Activated CD8-positive, alpha-beta memory T cell treated with anti-CD3 and anti-CD28 coated beads, Interleukin-2, amount 10 ng/mL, durations not matched to agents 7 days and 5 days (primary cell): ENCODE results near the gene FSHR. TPM values are rescaled to one million over a fixed set of nuclear protein-coding genes. Genes with fewer than 3 reads are reported as not detected.

Experiments
- ATAC-seq: fragments of 150-1000 bp; cut with Tn5 transposase; one replicate; pipeline ENCODE4 v1.10.0; 2021; ENCODE audit warnings: moderate library complexity
- CTCF ChIA-PET: fragments of 350-600 bp; sonication (Branson Sonifier 250); formaldehyde crosslinking; loops from one replicate; lab custom pipeline; 2021; ENCODE audit warnings: antibody characterized with exemption; lab: Charles Lee
- DNase-seq: peaks from one replicate; pipeline ENCODE4 v3.0.0-alpha.2; 2020
- H3K27ac Mint-ChIP-seq: one replicate; pipeline ENCODE4 v1.8.0; 2021; ENCODE audit warnings: mild to moderate bottlenecking, mixed read lengths
- H3K27me3 Mint-ChIP-seq: one replicate; pipeline ENCODE4 v1.8.0; 2021; ENCODE audit warnings: mixed read lengths
- H3K36me3 Mint-ChIP-seq: one replicate; pipeline ENCODE4 v1.8.0; 2021; ENCODE audit warnings: mild to moderate bottlenecking, mixed read lengths
- H3K4me1 Mint-ChIP-seq: one replicate; pipeline ENCODE4 v1.8.0; 2021; ENCODE audit warnings: mixed read lengths
- H3K4me3 Mint-ChIP-seq: one replicate; pipeline ENCODE4 v1.8.0; 2021; ENCODE audit warnings: mild to moderate bottlenecking, moderate library complexity, mixed read lengths
- H3K9me3 Mint-ChIP-seq: one replicate; pipeline ENCODE4 v1.8.0; 2022; ENCODE audit warnings: low read depth, mixed read lengths
- total RNA-seq, 2 experiments: library from RNA; stranded (reverse); gene quantifications; one replicate each; pipeline ENCODE4 v1.2.3, GENCODE V29; 2021

FSHR gene, protein sequence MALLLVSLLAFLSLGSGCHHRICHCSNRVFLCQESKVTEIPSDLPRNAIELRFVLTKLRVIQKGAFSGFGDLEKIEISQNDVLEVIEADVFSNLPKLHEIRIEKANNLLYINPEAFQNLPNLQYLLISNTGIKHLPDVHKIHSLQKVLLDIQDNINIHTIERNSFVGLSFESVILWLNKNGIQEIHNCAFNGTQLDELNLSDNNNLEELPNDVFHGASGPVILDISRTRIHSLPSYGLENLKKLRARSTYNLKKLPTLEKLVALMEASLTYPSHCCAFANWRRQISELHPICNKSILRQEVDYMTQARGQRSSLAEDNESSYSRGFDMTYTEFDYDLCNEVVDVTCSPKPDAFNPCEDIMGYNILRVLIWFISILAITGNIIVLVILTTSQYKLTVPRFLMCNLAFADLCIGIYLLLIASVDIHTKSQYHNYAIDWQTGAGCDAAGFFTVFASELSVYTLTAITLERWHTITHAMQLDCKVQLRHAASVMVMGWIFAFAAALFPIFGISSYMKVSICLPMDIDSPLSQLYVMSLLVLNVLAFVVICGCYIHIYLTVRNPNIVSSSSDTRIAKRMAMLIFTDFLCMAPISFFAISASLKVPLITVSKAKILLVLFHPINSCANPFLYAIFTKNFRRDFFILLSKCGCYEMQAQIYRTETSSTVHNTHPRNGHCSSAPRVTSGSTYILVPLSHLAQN
- total RNA-seq, result not detected

GRCh38 chr2:49154140-49154539, at the start of gene FSHR:
TSS of gene FSHR (minus strand) at chr2:49154515. CDS start at chr2:49154417, 98 bp downstream.
- ATAC-seq, result no peak
- Mint-ChIP-seq H3K9me3 (peaks cover 2% of the 10 kb centered on the region), H3K27me3 (no peaks in the 10 kb centered on the region), H3K27ac (no peak within 1 kb of the TSS), H3K4me3 (no peak within 1 kb of the TSS), H3K36me3 (no peaks in the 10 kb centered on the region), H3K4me1 (no peaks in the 10 kb centered on the region)
- DNase-seq, result no peak
- CTCF ChIA-PET, result no interaction called here

- H3K36me3 Mint-ChIP-seq, result no peaks in the 10 kb centered on the region
- CTCF ChIA-PET, result no interaction called here
Measured at GRCh38 chr2:49199266-49199665, 45.0 kb upstream of the FSHR start.

GRCh38 chr2:49194701-49195100, 40.4 kb upstream of the FSHR start:
- Mint-ChIP-seq H3K27me3 (no peaks in the 10 kb centered on the region), H3K36me3 (no peaks in the 10 kb centered on the region), H3K4me3 (no peak overlapping the region), H3K9me3 (no peaks in the 10 kb centered on the region), H3K4me1 (no peaks in the 10 kb centered on the region), H3K27ac (no peak overlapping the region)
- DNase-seq, result no peak
- ATAC-seq, result no peak
- CTCF ChIA-PET, result no interaction called here

More at GRCh38 chr2:49199266-49199665, 45.0 kb upstream of the FSHR start:
- no peak overlapping the region for H3K27ac Mint-ChIP-seq
- H3K4me1 Mint-ChIP-seq, result no peaks in the 10 kb centered on the region
- H3K9me3 Mint-ChIP-seq, result peaks cover 3% of the 10 kb centered on the region
- H3K4me3 Mint-ChIP-seq, result no peak overlapping the region
- H3K27me3 Mint-ChIP-seq, result no peaks in the 10 kb centered on the region
- DNase-seq, result no peak
- no peak for ATAC-seq

GRCh38 chr2:49192036-49192435, 37.7 kb upstream of the FSHR start:
- H3K4me3 Mint-ChIP-seq, result no peak overlapping the region
- DNase-seq, result no peak

DNA sequence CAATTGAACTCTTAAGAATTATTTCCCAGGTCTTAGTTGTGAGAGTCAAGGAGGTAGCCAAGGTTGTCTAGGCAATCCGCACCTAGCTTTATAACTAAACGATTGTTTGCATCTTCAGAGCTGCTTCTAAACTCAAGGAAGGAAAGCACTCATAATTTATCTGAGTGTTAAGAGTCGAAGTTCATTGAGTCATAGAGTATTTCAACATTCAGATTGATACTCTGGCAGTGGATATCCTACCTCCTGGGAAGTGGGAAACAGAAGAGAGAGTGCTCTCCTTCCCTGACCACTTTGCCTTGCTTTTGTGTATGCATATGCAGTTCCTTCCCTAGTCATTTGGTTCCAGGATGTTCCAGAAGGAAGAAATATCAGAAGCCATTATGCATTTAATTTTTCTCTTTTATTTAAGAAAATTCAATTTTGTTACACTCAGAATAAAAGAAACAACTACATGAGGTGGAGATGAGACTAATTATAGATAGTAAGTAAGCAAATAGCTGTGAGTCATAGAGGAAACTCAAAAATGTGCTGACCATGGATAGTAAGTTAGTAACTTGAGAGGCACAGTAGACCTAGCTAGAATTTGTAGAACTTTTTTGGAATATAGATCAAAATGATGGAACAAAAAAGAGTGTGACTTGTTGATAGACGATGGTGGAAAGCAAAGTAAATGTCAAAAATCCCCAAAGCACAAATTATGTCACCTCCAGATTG, 35.4 kb upstream of the FSHR start:
- no peaks in the 10 kb centered on the region for H3K36me3 Mint-ChIP-seq
- H3K27ac Mint-ChIP-seq, result no peak overlapping the region
- DNase-seq, result no peak
- H3K27me3 Mint-ChIP-seq, result no peaks in the 10 kb centered on the region
- H3K4me3 Mint-ChIP-seq, result no peak overlapping the region
- CTCF ChIA-PET, result no interaction called here
- ATAC-seq, result no peak
- no peaks in the 10 kb centered on the region for H3K4me1 Mint-ChIP-seq
- peaks cover 4% of the 10 kb centered on the region for H3K9me3 Mint-ChIP-seq

More at GRCh38 chr2:49192036-49192435, 37.7 kb upstream of the FSHR start:
- H3K4me1 Mint-ChIP-seq, result no peaks in the 10 kb centered on the region
- no peaks in the 10 kb centered on the region for H3K27me3 Mint-ChIP-seq
- H3K9me3 Mint-ChIP-seq, result peaks cover 2% of the 10 kb centered on the region
- ATAC-seq, result no peak
- H3K27ac Mint-ChIP-seq, result no peak overlapping the region
- no peaks in the 10 kb centered on the region for H3K36me3 Mint-ChIP-seq
- CTCF ChIA-PET, result no interaction called here

DNA sequence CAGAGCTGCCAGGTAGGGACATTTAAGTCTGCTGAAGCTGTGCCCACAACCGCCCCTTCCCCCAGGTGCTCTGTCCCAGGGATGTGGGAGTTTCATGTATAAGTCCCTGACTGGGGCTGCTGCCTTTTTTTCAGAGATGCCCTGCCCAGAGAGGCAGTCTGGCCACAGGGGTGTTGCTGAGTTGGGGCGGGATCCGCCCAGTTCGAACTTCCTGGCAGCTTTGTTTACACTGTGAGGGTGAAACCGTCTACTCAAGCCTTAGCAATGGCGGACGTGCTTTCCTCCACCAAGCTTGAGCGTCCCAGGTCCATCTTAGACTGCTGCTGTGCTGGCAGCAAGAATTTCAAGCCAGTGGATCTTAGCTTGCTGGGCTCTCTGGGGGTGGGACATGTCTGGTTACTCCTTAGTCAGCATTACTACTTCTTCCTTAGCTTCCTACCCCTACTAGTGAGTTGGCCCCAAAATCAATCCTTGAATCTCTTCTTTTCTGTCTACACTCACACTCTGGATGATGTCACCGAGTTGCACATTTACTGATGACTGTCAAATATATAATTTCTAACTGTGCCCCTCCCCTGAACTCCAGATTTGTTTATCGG, 31.8 kb upstream of the FSHR start:
- H3K36me3 Mint-ChIP-seq, result no peaks in the 10 kb centered on the region
- CTCF ChIA-PET, result no interaction called here
- no peaks in the 10 kb centered on the region for H3K4me1 Mint-ChIP-seq
- H3K27ac Mint-ChIP-seq, result no peak overlapping the region
- DNase-seq, result no peak
- H3K27me3 Mint-ChIP-seq, result no peaks in the 10 kb centered on the region
- H3K9me3 Mint-ChIP-seq, result peaks cover 8% of the 10 kb centered on the region
- ATAC-seq, result no peak
- no peak overlapping the region for H3K4me3 Mint-ChIP-seq

GRCh38 chr2:49178656-49179055, 24.3 kb upstream of the FSHR start:
- no peaks in the 10 kb centered on the region for H3K4me1 Mint-ChIP-seq
- H3K27ac Mint-ChIP-seq, result no peak overlapping the region
- no peak for DNase-seq
- no peaks in the 10 kb centered on the region for H3K9me3 Mint-ChIP-seq
- H3K4me3 Mint-ChIP-seq, result no peak overlapping the region
- no peaks in the 10 kb centered on the region for H3K27me3 Mint-ChIP-seq
- H3K36me3 Mint-ChIP-seq, result no peaks in the 10 kb centered on the region
- no peak for ATAC-seq
- CTCF ChIA-PET, result no interaction called here

DNA sequence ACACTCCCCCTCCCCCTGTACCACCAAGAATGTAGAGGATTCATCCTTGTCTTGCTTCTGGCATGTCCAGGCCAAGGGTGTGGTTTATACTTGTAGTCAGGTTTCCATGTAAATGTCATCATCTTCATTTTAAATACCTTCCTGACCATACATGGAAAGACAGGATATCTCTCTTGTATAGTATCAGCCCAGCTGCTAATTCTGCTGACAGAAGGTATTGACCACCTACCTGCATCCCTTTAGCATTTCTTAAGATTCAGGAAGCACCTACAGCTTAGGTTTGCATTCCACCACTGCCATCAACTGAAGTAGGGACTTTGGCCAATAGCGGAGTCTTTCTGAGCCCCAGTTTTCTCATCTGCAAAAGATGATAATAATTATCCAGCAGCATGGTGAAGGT, 22.9 kb upstream of the FSHR start:
- CTCF ChIA-PET, result no interaction called here

DNA sequence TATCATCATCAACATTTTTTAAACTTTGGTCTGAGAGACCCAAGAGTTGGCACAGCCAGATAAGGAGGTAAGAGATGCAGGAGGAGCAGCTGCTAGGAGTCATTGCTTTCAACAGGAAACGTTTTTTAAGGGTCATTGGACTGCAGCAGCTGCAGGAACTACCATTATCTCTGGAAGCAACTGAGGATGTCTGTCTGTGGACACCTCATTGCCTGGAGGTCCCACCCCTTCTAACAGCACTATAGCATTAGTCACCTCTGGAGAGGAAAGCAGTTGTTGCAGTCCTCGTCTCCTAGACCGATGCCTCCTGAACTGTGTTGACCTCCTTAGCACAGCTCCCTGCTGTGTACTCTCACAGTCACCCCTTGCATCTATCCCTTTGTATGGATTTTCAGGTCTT, 21.5 kb upstream of the FSHR start:
- CTCF ChIA-PET, result no interaction called here
- no peak overlapping the region for H3K27ac Mint-ChIP-seq
- H3K27me3 Mint-ChIP-seq, result no peaks in the 10 kb centered on the region
- no peak for ATAC-seq
- no peaks in the 10 kb centered on the region for H3K36me3 Mint-ChIP-seq
- no peak overlapping the region for H3K4me3 Mint-ChIP-seq
- H3K4me1 Mint-ChIP-seq, result no peaks in the 10 kb centered on the region
- H3K9me3 Mint-ChIP-seq, result peaks cover 2% of the 10 kb centered on the region
- DNase-seq, result no peak

More for the DNA sequence above, 22.9 kb upstream of the FSHR start:
- no peak overlapping the region for H3K27ac Mint-ChIP-seq
- ATAC-seq (no peak), DNase-seq (no peak)
- no peaks in the 10 kb centered on the region for H3K36me3 Mint-ChIP-seq
- no peaks in the 10 kb centered on the region for H3K4me1 Mint-ChIP-seq
- no peaks in the 10 kb centered on the region for H3K27me3 Mint-ChIP-seq
- no peaks in the 10 kb centered on the region for H3K9me3 Mint-ChIP-seq
- no peak overlapping the region for H3K4me3 Mint-ChIP-seq

DNA sequence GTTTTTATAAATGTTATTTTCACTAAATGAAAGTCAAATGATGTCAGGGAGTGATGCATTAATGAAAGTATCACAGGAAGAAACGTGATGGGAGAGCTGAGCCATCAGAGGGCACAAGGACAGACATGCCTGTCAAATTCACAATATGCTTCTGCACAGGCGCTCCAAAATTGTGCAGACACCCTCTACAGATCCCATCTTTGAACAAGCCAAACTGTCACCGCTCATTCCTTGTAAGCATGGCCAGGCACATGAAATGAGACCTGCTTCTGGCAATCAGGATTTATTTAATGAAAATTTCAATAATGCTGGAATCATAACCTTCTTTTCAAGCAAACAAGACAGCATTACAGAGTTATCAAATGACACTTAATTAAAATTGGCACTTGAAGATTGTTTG, 20.4 kb upstream of the FSHR start:
- Mint-ChIP-seq H3K4me1 (no peaks in the 10 kb centered on the region), H3K27ac (no peak overlapping the region), H3K4me3 (no peak overlapping the region), H3K27me3 (no peaks in the 10 kb centered on the region), H3K9me3 (peaks cover 2% of the 10 kb centered on the region), H3K36me3 (no peaks in the 10 kb centered on the region)
- ATAC-seq, result no peak
- CTCF ChIA-PET, result no interaction called here
- no peak for DNase-seq

GRCh38 chr2:49167131-49167530, 12.8 kb upstream of the FSHR start:
- no peaks in the 10 kb centered on the region for H3K36me3 Mint-ChIP-seq
- ATAC-seq (no peak), DNase-seq (no peak)
- CTCF ChIA-PET, result no interaction called here
- peaks cover 2% of the 10 kb centered on the region for H3K9me3 Mint-ChIP-seq
- H3K27me3 Mint-ChIP-seq, result no peaks in the 10 kb centered on the region
- no peak overlapping the region for H3K27ac Mint-ChIP-seq
- no peaks in the 10 kb centered on the region for H3K4me1 Mint-ChIP-seq
- H3K4me3 Mint-ChIP-seq, result no peak overlapping the region

- DNase-seq (no peak), ATAC-seq (no peak)
- CTCF ChIA-PET, result no interaction called here
- Mint-ChIP-seq H3K4me1 (no peaks in the 10 kb centered on the region), H3K4me3 (no peak overlapping the region), H3K27ac (no peak overlapping the region), H3K27me3 (no peaks in the 10 kb centered on the region), H3K36me3 (no peaks in the 10 kb centered on the region), H3K9me3 (no peaks in the 10 kb centered on the region)
Measured at GRCh38 chr2:49165662-49166061, 11.3 kb upstream of the FSHR start.

DNA sequence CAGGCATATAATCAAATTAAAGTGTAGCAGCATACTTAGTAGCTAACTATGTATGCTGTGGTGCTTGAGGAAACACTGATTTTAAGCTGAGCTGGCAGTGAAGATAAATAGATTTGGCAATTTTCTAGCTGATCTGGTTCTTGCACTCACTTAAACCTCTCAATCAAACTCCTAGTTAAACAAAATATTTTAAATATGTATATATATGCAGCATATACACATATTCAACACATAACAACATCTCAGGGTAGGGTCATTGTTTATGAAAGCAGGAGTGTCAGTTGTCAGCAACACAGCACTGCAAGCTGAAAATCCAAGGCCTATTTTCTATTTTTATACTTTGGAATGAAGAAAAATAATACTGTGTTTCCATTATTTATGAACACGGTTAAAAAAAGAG, 10.4 kb upstream of the FSHR start:
- Mint-ChIP-seq H3K9me3 (no peaks in the 10 kb centered on the region), H3K27me3 (no peaks in the 10 kb centered on the region), H3K36me3 (no peaks in the 10 kb centered on the region), H3K27ac (no peak overlapping the region), H3K4me3 (no peak overlapping the region), H3K4me1 (no peaks in the 10 kb centered on the region)
- ATAC-seq (no peak), DNase-seq (no peak)
- CTCF ChIA-PET, result interaction anchor here (0.5 kb wide), 1 partner anchor 142 kb away, joined by 3 read pairs; no protein-coding TSS in a partner anchor
